ENCODE results near the gene SMTN.

DNA sequence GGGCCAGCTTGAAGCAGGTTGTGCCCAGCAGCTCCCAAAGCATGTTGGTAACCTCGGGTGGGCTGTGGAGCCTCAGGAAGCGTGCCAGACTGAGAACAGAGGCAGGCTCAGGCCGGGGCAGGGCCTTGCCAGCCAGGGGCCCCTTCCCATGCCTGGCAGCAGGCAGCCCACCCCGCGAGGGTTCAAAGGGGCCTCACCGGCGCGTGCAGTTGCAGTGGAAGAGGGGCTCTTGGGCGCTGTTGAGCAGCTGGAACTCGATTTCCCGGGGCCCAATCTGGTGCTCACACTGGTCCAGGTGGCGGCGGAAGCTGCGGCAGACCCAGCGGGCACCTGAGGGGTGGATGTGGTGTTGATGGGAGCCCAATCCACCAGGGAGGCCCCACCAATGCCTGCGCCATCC, 55.6 kb downstream of the SMTN start:
- TF ChIP-seq CTCF (IDR thresholded peaks at IDR 0.05) (no peak), POLR2AphosphoS5 (IDR thresholded peaks at IDR 0.05) (no peak), POLR2A (IDR thresholded peaks at IDR 0.05) (no peak)

Measured in breast epithelium (tissue), 3 donors.